ENCODE results near the gene MEGF11.

MEGF11 gene

DNA sequence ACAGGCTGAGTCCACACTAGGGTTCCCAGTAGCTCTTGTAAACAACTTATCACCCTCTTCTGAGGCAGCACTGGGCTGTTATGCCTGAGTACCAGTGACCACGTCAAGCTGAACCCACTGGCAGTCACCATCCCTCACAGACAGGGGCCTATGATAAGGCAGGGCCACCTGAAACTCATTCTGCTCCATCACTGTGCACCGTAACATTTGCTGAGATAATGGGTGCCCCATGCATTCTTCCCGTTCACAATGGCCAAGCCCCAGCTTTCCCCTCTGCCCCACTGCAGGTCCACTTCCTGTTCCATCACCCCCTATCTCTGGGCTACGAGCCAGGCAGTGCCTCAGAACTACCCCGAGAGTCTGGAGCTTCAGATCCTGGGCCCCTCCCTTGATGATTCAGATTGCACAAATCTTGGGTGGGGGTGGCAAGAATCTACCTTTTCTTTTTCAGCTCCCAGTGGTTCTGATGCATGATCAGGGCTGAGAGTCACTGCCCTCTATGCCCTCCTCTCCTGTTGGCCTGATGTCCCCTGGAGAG lies 226.2 kb downstream of the MEGF11 start (continued):
- TF ChIP-seq, protein P1, sequence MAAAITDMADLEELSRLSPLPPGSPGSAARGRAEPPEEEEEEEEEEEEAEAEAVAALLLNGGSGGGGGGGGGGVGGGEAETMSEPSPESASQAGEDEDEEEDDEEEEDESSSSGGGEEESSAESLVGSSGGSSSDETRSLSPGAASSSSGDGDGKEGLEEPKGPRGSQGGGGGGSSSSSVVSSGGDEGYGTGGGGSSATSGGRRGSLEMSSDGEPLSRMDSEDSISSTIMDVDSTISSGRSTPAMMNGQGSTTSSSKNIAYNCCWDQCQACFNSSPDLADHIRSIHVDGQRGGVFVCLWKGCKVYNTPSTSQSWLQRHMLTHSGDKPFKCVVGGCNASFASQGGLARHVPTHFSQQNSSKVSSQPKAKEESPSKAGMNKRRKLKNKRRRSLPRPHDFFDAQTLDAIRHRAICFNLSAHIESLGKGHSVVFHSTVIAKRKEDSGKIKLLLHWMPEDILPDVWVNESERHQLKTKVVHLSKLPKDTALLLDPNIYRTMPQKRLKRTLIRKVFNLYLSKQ (tag by site-specific recombination; IDR thresholded peaks at IDR 0.05; ENCODE audit: borderline replicate concordance), result no peak
- TF ChIP-seq ZNF707 (tag by site-specific recombination; IDR thresholded peaks at IDR 0.05), result no peak

DNA sequence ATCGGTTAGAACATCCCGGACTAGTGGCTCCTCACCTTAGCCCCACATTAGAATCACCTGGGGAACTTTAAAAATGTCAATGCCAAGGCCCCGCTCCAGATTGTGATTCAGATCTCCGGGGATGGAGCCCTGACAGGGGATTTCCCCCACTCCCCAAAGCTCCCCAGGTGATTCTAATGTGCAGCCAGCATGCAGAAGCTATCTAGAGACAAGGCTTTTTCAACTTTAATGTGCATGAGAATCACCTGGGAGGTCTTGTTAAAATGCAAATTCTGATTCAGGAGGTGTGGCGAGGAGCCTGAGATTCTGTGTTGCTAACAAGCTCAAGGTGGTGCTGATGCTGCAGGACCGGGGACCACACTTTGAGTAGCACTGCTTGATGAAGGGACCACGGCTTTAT lies 227.6 kb downstream of the MEGF11 start:
- Histone ChIP-seq H3K36me3 (ENCODE audit: control insufficient read depth in 2 of 2, insufficient read depth in 1 of 2, low read length in 2 of 2) (no peaks in the 10 kb centered on the region), H3K27ac (ENCODE audit: extremely low read depth, low read depth, low read length) (no peak overlapping the region), H3K4me3 (ENCODE audit: low read depth, low read length) (no peak overlapping the region), H3K4me1 (ENCODE audit: control insufficient read depth, insufficient read depth, low read length) (no peaks in the 10 kb centered on the region), H3K9me3 (ENCODE audit: control insufficient read depth, insufficient read depth, low read depth, low read length) (no peaks in the 10 kb centered on the region)
- POLR2A ChIA-PET, result no interaction called here
- CTCF ChIA-PET, result no interaction called here
- no peak for TF ChIP-seq SCRT2 (tag by site-specific recombination; IDR thresholded peaks at IDR 0.05)
- no peak for TF ChIP-seq ZNF350 (tag by site-specific recombination; IDR thresholded peaks at IDR 0.05)
- no peak for TF ChIP-seq ZNF132 (tag by site-specific recombination; IDR thresholded peaks at IDR 0.05; ENCODE audit: borderline replicate concordance)
- no peak for TF ChIP-seq ZNF416 (tag by site-specific recombination; IDR thresholded peaks at IDR 0.05)
- TF ChIP-seq ZNF629 (tag by site-specific recombination; IDR thresholded peaks at IDR 0.05), result no peak
- TF ChIP-seq, protein P2, sequence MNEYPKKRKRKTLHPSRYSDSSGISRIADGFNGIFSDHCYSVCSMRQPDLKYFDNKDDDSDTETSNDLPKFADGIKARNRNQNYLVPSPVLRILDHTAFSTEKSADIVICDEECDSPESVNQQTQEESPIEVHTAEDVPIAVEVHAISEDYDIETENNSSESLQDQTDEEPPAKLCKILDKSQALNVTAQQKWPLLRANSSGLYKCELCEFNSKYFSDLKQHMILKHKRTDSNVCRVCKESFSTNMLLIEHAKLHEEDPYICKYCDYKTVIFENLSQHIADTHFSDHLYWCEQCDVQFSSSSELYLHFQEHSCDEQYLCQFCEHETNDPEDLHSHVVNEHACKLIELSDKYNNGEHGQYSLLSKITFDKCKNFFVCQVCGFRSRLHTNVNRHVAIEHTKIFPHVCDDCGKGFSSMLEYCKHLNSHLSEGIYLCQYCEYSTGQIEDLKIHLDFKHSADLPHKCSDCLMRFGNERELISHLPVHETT (tag by site-specific recombination; IDR thresholded peaks at IDR 0.05), result no peak
- no peak for TF ChIP-seq ZNF626 (tag by site-specific recombination; IDR thresholded peaks at IDR 0.05)
- TF ChIP-seq KLF7 (tag by site-specific recombination; IDR thresholded peaks at IDR 0.05; ENCODE audit: borderline replicate concordance), result no peak
- no peak for TF ChIP-seq ZNF426 (tag by site-specific recombination; IDR thresholded peaks at IDR 0.05)
- no peak for TF ChIP-seq ZNF121 (tag by site-specific recombination; IDR thresholded peaks at IDR 0.05)
- TF ChIP-seq ZNF548 (tag by site-specific recombination; IDR thresholded peaks at IDR 0.05), result no peak
- no peak for TF ChIP-seq ZNF529 (tag by site-specific recombination; IDR thresholded peaks at IDR 0.05; ENCODE audit: insufficient replicate concordance)
- no peak for TF ChIP-seq ZNF658 (tag by site-specific recombination; IDR thresholded peaks at IDR 0.05)
- no peak for TF ChIP-seq ZIC2 (tag by site-specific recombination; IDR thresholded peaks at IDR 0.05)
- TF ChIP-seq, protein P3, sequence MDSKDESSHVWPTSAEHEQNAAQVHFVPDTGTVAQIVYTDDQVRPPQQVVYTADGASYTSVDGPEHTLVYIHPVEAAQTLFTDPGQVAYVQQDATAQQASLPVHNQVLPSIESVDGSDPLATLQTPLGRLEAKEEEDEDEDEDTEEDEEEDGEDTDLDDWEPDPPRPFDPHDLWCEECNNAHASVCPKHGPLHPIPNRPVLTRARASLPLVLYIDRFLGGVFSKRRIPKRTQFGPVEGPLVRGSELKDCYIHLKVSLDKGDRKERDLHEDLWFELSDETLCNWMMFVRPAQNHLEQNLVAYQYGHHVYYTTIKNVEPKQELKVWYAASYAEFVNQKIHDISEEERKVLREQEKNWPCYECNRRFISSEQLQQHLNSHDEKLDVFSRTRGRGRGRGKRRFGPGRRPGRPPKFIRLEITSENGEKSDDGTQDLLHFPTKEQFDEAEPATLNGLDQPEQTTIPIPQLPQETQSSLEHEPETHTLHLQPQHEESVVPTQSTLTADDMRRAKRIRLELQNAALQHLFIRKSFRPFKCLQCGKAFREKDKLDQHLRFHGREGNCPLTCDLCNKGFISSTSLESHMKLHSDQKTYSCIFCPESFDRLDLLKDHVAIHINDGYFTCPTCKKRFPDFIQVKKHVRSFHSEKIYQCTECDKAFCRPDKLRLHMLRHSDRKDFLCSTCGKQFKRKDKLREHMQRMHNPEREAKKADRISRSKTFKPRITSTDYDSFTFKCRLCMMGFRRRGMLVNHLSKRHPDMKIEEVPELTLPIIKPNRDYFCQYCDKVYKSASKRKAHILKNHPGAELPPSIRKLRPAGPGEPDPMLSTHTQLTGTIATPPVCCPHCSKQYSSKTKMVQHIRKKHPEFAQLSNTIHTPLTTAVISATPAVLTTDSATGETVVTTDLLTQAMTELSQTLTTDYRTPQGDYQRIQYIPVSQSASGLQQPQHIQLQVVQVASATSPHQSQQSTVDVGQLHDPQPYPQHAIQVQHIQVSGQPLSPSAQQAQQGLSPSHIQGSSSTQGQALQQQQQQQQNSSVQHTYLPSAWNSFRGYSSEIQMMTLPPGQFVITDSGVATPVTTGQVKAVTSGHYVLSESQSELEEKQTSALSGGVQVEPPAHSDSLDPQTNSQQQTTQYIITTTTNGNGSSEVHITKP (tag by site-specific recombination; IDR thresholded peaks at IDR 0.05), result no peak
- TF ChIP-seq ZNF549 (tag by site-specific recombination; IDR thresholded peaks at IDR 0.05), result no peak
- no peak for TF ChIP-seq GFI1B (tag by site-specific recombination; IDR thresholded peaks at IDR 0.05)
- no peak for TF ChIP-seq ZSCAN30 (tag by site-specific recombination; IDR thresholded peaks at IDR 0.05)
